Activated naive CD8-positive, alpha-beta T cell treated with anti-CD3 and anti-CD28 coated beads, Interleukin-2, amount 50 U/mL, for 24 hours (primary cell): ENCODE data around the gene CTNND1.

Source experiments
- ATAC-seq: fragments of 150-1000 bp; cut with Tn5 transposase; one replicate; pipeline ENCODE4 v1.10.0; 2021
- DNase-seq: peaks from one replicate; pipeline ENCODE4 v3.0.0; 2021
- H3K27ac Mint-ChIP-seq: one replicate; pipeline ENCODE4 v1.8.0; 2021; ENCODE audit warnings: mild to moderate bottlenecking, mixed read lengths
- H3K27me3 Mint-ChIP-seq: one replicate; pipeline ENCODE4 v1.8.0; 2021; ENCODE audit warnings: mixed read lengths
- H3K36me3 Mint-ChIP-seq: one replicate; pipeline ENCODE4 v1.8.0; 2021; ENCODE audit warnings: low read depth, mixed read lengths
- H3K4me1 Mint-ChIP-seq: one replicate; pipeline ENCODE4 v1.8.0; 2021; ENCODE audit warnings: mixed read lengths
- H3K4me3 Mint-ChIP-seq: one replicate; pipeline ENCODE4 v1.8.0; 2021; ENCODE audit warnings: mild to moderate bottlenecking, moderate library complexity, mixed read lengths
- H3K9me3 Mint-ChIP-seq: one replicate; pipeline ENCODE4 v1.8.0; 2021; ENCODE audit warnings: mixed read lengths

CTNND1 gene

GRCh38 chr11:57745206-57745605 is 16.4 kb upstream of the CTNND1 start:
- no peak for DNase-seq
- Mint-ChIP-seq H3K4me3 (no peak overlapping the region), H3K36me3 (peaks cover 52% of the 10 kb centered on the region), H3K27me3 (no peaks in the 10 kb centered on the region), H3K4me1 (peaks cover 57% of the 10 kb centered on the region), H3K27ac (peak overlapping the region; percentile 83), H3K9me3 (no peaks in the 10 kb centered on the region)
- no peak for ATAC-seq

GRCh38 chr11:57746920-57747319 is 14.7 kb upstream of the CTNND1 start:
- no peaks in the 10 kb centered on the region for H3K27me3 Mint-ChIP-seq
- DNase-seq (no peak), ATAC-seq (no peak)
- H3K27ac Mint-ChIP-seq = peak overlapping the region; percentile 79
- peaks cover 49% of the 10 kb centered on the region for H3K4me1 Mint-ChIP-seq
- no peak overlapping the region for H3K4me3 Mint-ChIP-seq
- H3K9me3 Mint-ChIP-seq = no peaks in the 10 kb centered on the region
- peaks cover 48% of the 10 kb centered on the region for H3K36me3 Mint-ChIP-seq

GRCh38 chr11:57751176-57751575 is 10.4 kb upstream of the CTNND1 start:
- peaks cover 12% of the 10 kb centered on the region for H3K4me1 Mint-ChIP-seq
- peaks cover 16% of the 10 kb centered on the region for H3K36me3 Mint-ChIP-seq
- no peak for ATAC-seq
- H3K9me3 Mint-ChIP-seq = no peaks in the 10 kb centered on the region
- no peak overlapping the region for H3K27ac Mint-ChIP-seq
- no peaks in the 10 kb centered on the region for H3K27me3 Mint-ChIP-seq
- DNase-seq = no peak
- H3K4me3 Mint-ChIP-seq = no peak overlapping the region

DNA sequence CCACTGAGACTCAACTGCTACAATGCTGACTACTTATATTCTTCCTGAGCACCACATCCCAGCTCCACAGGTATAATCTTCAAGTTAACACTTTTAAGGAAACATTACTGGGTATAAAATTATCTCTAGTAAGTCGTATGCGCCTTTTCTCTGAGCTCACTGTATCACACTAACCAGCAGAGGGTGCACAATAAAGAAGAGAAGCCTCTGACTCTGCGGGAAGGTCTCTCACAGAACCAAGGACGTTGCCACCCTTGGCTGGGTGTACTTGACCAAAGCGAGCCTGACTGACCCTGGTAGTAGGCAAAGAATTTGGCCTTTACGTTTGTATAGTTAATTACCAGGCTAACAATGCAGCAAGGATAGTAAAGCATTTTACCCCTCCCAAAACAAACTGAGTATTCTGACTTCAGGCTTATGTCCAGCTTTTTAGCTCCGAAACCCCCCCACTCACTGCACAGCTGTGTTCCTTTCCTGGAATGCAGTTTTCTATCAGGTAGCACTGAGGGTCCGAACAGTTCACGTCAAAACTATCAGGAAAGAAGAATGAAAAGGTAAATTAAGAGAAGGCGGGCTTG is 9.8 kb upstream of the CTNND1 start, which contains the start of gene BTBD18:
Gene BTBD18 (minus strand): TSS at position 144 of the 578 bp plus-strand sequence. CDS start 631 bp downstream, outside the sequence.
- Mint-ChIP-seq H3K4me3 (no peak within 1 kb of the TSS), H3K27me3 (no peaks in the 10 kb centered on the region), H3K27ac (no peak within 1 kb of the TSS), H3K4me1 (peaks cover 7% of the 10 kb centered on the region), H3K9me3 (no peaks in the 10 kb centered on the region), H3K36me3 (peaks cover 13% of the 10 kb centered on the region)
- ATAC-seq (peak; percentile 47), DNase-seq (no peak)

GRCh38 chr11:57752954-57753353 is 8.6 kb upstream of the CTNND1 start:
- H3K4me1 Mint-ChIP-seq = peaks cover 1% of the 10 kb centered on the region
- H3K9me3 Mint-ChIP-seq = no peaks in the 10 kb centered on the region
- H3K27ac Mint-ChIP-seq = no peak overlapping the region
- DNase-seq (no peak), ATAC-seq (no peak)
- H3K36me3 Mint-ChIP-seq = peaks cover 7% of the 10 kb centered on the region
- no peak overlapping the region for H3K4me3 Mint-ChIP-seq
- no peaks in the 10 kb centered on the region for H3K27me3 Mint-ChIP-seq

- peaks cover 6% of the 10 kb centered on the region for H3K36me3 Mint-ChIP-seq
- ATAC-seq (no peak), DNase-seq (no peak)
- H3K27me3 Mint-ChIP-seq = no peaks in the 10 kb centered on the region
- no peak overlapping the region for H3K27ac Mint-ChIP-seq
- H3K4me1 Mint-ChIP-seq = peaks cover 19% of the 10 kb centered on the region
- no peak overlapping the region for H3K4me3 Mint-ChIP-seq
- H3K9me3 Mint-ChIP-seq = no peaks in the 10 kb centered on the region
These were observed 3.4 kb upstream of the CTNND1 start for GRCh38 chr11:57758174-57758573.

DNA sequence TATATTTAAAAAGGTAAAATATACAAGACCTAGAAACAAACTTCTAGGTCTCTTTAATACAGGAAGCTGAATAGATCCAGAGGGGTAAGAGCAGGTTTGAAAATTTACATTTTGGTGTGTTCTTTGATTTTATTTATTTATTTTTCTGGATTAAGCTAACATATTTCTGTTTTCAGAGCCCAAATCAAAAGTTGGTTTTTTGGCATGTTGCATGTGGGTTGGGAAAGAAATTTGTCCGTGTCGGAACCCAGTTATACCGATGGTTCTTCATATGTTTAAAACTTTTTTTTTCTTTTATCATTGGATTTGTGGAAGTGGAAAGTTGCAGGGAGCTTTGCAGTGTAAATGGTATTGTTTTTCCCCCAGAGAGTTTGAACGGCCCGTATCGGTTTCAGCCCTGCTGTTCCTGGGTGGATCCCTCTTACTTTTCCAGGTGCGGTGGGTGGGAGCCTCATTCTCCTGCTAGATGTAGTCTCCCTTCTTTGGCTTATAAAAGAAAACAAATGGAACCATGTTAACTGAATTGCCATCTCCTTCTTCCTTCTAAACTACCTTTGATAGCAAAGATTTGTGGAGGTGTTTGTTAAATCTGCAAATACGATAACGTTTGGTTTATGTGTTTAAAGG is 746 bp downstream of the CTNND1 start:
- DNase-seq = no peak
- Mint-ChIP-seq H3K27me3 (no peaks in the 10 kb centered on the region), H3K9me3 (no peaks in the 10 kb centered on the region), H3K36me3 (peaks cover 8% of the 10 kb centered on the region), H3K4me1 (peaks cover 28% of the 10 kb centered on the region), H3K27ac (no peak overlapping the region), H3K4me3 (peak overlapping the region; percentile 82)
- no peak for ATAC-seq

DNA sequence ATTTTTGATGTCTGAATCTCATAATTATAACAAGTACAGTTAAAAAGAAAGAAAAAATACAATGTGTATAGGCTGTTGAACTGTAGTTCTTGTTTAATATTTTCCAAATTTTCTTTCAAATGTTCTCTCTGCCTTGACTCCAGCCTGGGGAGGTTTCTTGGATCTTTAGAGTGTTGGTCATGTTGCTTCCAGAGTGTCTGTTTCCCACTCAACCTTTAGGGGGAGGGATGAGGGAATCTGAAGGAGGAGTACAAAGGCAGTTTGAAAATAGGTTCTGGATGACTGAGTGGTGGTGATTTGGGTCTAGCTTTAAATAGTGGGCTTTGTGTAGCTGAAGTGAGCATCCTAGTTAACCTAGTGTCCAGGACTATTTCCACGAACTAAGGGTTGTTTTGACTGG is 2.0 kb downstream of the CTNND1 start:
- H3K4me3 Mint-ChIP-seq = peak overlapping the region; percentile 59

GRCh38 chr11:57764021-57764420 is 2.4 kb downstream of the CTNND1 start:
- H3K27ac Mint-ChIP-seq = no peak overlapping the region
- no peak for DNase-seq
- H3K4me3 Mint-ChIP-seq = no peak overlapping the region
- no peaks in the 10 kb centered on the region for H3K9me3 Mint-ChIP-seq
- peaks cover 28% of the 10 kb centered on the region for H3K4me1 Mint-ChIP-seq
- no peak for ATAC-seq
- H3K27me3 Mint-ChIP-seq = no peaks in the 10 kb centered on the region
- peaks cover 8% of the 10 kb centered on the region for H3K36me3 Mint-ChIP-seq

More for the DNA sequence above, 2.0 kb downstream of the CTNND1 start:
- H3K27ac Mint-ChIP-seq = no peak overlapping the region
- no peak for DNase-seq
- peaks cover 8% of the 10 kb centered on the region for H3K36me3 Mint-ChIP-seq
- peaks cover 28% of the 10 kb centered on the region for H3K4me1 Mint-ChIP-seq
- no peaks in the 10 kb centered on the region for H3K27me3 Mint-ChIP-seq
- ATAC-seq = no peak
- H3K9me3 Mint-ChIP-seq = no peaks in the 10 kb centered on the region

- ATAC-seq = no peak
- no peak overlapping the region for H3K27ac Mint-ChIP-seq
- peaks cover 28% of the 10 kb centered on the region for H3K4me1 Mint-ChIP-seq
- H3K27me3 Mint-ChIP-seq = no peaks in the 10 kb centered on the region
- no peak for DNase-seq
- no peak overlapping the region for H3K4me3 Mint-ChIP-seq
- H3K9me3 Mint-ChIP-seq = no peaks in the 10 kb centered on the region
- peaks cover 8% of the 10 kb centered on the region for H3K36me3 Mint-ChIP-seq
These were observed 3.0 kb downstream of the CTNND1 start for GRCh38 chr11:57764566-57764965.

DNA sequence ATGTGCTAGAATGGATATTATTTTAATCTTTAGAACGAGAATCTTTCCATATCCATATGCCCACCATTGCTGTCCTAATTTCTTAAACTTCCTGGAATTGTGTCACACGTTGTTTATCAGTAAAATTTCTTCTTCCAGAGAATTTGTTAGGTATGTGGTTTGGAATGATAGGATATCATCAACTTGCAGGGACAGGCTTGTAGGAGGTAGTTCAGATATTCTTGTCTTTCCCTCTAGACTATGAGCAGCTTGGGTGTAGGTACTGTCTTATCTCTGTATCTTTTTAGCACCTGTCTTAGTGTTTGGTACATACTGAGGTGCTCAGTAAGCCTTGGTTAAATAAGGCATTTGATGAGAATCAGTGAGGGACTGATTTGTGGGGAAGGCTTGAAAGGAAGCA is 3.4 kb downstream of the CTNND1 start:
- no peak for DNase-seq
- no peak overlapping the region for H3K27ac Mint-ChIP-seq
- H3K36me3 Mint-ChIP-seq = peaks cover 8% of the 10 kb centered on the region
- no peaks in the 10 kb centered on the region for H3K9me3 Mint-ChIP-seq
- ATAC-seq = no peak
- no peak overlapping the region for H3K4me3 Mint-ChIP-seq
- no peaks in the 10 kb centered on the region for H3K27me3 Mint-ChIP-seq
- H3K4me1 Mint-ChIP-seq = peaks cover 27% of the 10 kb centered on the region

DNA sequence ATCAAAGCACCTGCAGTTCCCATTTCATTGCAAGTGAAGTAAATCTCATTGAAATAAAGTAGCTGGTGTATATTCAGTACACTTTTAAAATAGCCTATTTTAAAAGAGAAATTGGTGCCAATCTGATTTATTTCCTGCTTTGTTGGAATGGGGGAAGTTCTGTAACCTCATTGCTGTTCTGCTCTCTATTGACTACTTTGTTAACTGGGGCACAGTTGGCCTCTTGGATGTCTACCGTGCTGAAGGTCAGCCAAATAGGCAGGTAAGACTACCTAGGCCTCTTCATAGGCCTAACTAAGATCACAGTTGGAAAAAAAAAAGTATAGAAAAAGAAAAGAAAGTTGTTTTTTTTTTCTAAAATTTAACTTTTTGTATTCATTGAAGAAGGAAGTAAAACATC is 9.2 kb downstream of the CTNND1 start:
- H3K27ac Mint-ChIP-seq = no peak overlapping the region

GRCh38 chr11:57771365-57771764 is 9.8 kb downstream of the CTNND1 start:
- Mint-ChIP-seq H3K4me3 (no peak overlapping the region), H3K36me3 (peaks cover 2% of the 10 kb centered on the region), H3K27ac (no peak overlapping the region), H3K4me1 (peaks cover 4% of the 10 kb centered on the region), H3K27me3 (no peaks in the 10 kb centered on the region), H3K9me3 (no peaks in the 10 kb centered on the region)
- ATAC-seq (no peak), DNase-seq (no peak)

More for the DNA sequence above, 9.2 kb downstream of the CTNND1 start:
- H3K9me3 Mint-ChIP-seq = no peaks in the 10 kb centered on the region
- no peak for ATAC-seq
- no peaks in the 10 kb centered on the region for H3K27me3 Mint-ChIP-seq
- no peak overlapping the region for H3K4me3 Mint-ChIP-seq
- H3K36me3 Mint-ChIP-seq = peaks cover 2% of the 10 kb centered on the region
- no peak for DNase-seq
- peaks cover 4% of the 10 kb centered on the region for H3K4me1 Mint-ChIP-seq

- H3K9me3 Mint-ChIP-seq = no peaks in the 10 kb centered on the region
- no peaks in the 10 kb centered on the region for H3K27me3 Mint-ChIP-seq
- ATAC-seq (no peak), DNase-seq (no peak)
- no peaks in the 10 kb centered on the region for H3K36me3 Mint-ChIP-seq
- H3K4me3 Mint-ChIP-seq = no peak overlapping the region
- H3K27ac Mint-ChIP-seq = no peak overlapping the region
- peaks cover 4% of the 10 kb centered on the region for H3K4me1 Mint-ChIP-seq
These were observed 11.0 kb downstream of the CTNND1 start for GRCh38 chr11:57772562-57772961.

DNA sequence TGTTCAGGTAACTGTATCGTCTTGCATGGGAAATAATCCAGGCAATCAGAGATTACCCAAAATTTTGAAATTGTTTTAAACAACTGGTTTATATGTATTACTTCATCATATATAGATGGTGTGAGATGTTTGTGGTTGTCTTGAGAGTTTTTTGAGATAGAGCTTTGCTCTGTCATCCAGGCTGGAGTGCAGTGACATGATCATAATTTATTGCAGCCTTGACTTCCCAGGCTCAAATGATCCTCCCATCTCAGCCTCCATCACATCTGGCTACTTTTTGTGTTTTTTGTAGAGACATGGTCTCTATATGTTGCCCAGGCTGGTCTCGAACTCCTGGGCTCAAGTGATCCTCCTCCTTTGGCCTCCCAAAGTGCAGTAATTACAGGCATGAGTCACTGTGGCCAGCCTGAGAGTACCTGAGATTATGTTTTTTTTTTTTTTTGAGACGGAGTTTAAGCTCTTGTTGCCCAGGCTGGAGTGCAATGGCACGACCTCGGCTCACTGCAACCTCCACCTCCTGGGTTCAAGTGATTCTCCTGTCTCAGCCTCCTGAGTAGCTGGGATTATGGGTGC is 11.5 kb downstream of the CTNND1 start:
- no peak overlapping the region for H3K4me3 Mint-ChIP-seq
- H3K36me3 Mint-ChIP-seq = no peaks in the 10 kb centered on the region
- DNase-seq (no peak), ATAC-seq (no peak)
- no peaks in the 10 kb centered on the region for H3K9me3 Mint-ChIP-seq
- no peaks in the 10 kb centered on the region for H3K27me3 Mint-ChIP-seq
- H3K4me1 Mint-ChIP-seq = peaks cover 4% of the 10 kb centered on the region
- no peak overlapping the region for H3K27ac Mint-ChIP-seq
